GM23248 (cell line): ENCODE results near the gene TBL3. TPM values are rescaled to one million over a fixed set of nuclear protein-coding genes. Genes with fewer than 3 reads are reported as not detected.
A peak's percentile ranks its signal among the peaks of the same experiment; 100 is the strongest.

Source experiments
- DNase-seq: peaks from one replicate; pipeline ENCODE4 v3.0.0-alpha.2; 2015
- H2AFZ ChIP-seq: fragments of 200-600 bp; sonication (generic); 2 replicates; pipeline ENCODE4 v1.6.1; 2016; ENCODE audit warnings: antibody characterized with exemption
- H3F3A ChIP-seq: fragments of 200-600 bp; sonication (generic); 2 replicates; pipeline ENCODE4 v1.6.1; 2016; ENCODE audit warnings: mild to moderate bottlenecking, antibody characterized with exemption, mixed run types; ENCODE audit not compliant: insufficient read depth
- H3K27ac ChIP-seq: fragments of 200-600 bp; sonication (generic); 2 replicates; pipeline ENCODE4 v1.5.1; 2016; ENCODE audit warnings: mild to moderate bottlenecking
- H3K27me3 ChIP-seq: fragments of 200-600 bp; sonication (generic); replicated peaks from 2 replicates; pipeline ENCODE4 v1.6.1; 2016; ENCODE audit warnings: mild to moderate bottlenecking; ENCODE audit not compliant: insufficient read depth
- H3K36me3 ChIP-seq: fragments of 200-600 bp; sonication (generic); 2 replicates; pipeline ENCODE4 v1.6.1; 2016; ENCODE audit warnings: low read depth, mild to moderate bottlenecking
- H3K4me1 ChIP-seq: fragments of 200-600 bp; sonication (generic); 2 replicates; pipeline ENCODE4 v1.6.1; 2016; ENCODE audit warnings: mild to moderate bottlenecking; ENCODE audit not compliant: insufficient read depth
- H3K4me2 ChIP-seq: fragments of 200-600 bp; sonication (generic); one replicate; pipeline ENCODE4 v1.6.1; 2016; ENCODE audit warnings: mild to moderate bottlenecking; ENCODE audit not compliant: unreplicated experiment
- H3K4me3 ChIP-seq: fragments of 200-600 bp; sonication (generic); 2 replicates; pipeline ENCODE4 v1.5.1; 2016; ENCODE audit warnings: mild to moderate bottlenecking
- H3K79me2 ChIP-seq: fragments of 200-600 bp; sonication (generic); 2 replicates; pipeline ENCODE4 v1.6.1; 2016; ENCODE audit warnings: mild to moderate bottlenecking; ENCODE audit not compliant: insufficient read depth
- H3K9ac ChIP-seq: fragments of 200-600 bp; sonication (generic); 2 replicates; pipeline ENCODE4 v1.6.1; 2016; ENCODE audit warnings: mild to moderate bottlenecking
- H3K9me2 ChIP-seq: fragments of 200-600 bp; sonication (generic); 2 replicates; pipeline ENCODE4 v1.6.1; 2016; ENCODE audit warnings: mixed run types, mild to moderate bottlenecking, moderate library complexity; ENCODE audit not compliant: insufficient read depth
- H3K9me3 ChIP-seq: fragments of 200-600 bp; sonication (generic); one replicate; pipeline ENCODE4 v1.6.1; 2017; ENCODE audit warnings: low read depth
- H4K20me1 ChIP-seq: fragments of 200-600 bp; sonication (generic); 2 replicates; pipeline ENCODE4 v1.6.0; 2016; ENCODE audit not compliant: insufficient read depth
- EZH2 ChIP-seq: fragments of 200-600 bp; sonication (generic); IDR thresholded peaks from 2 replicates; pipeline ENCODE4 v1.6.1; 2018; ENCODE audit warnings: antibody characterized with exemption, mild to moderate bottlenecking; ENCODE audit not compliant: insufficient read depth, poor library complexity, severe bottlenecking
- EZH2phosphoT487 ChIP-seq: fragments of 200-600 bp; sonication (generic); IDR thresholded peaks from 2 replicates; pipeline ENCODE4 v1.6.1; 2018; ENCODE audit warnings: antibody characterized with exemption, moderate library complexity, mild to moderate bottlenecking, low read depth; ENCODE audit not compliant: insufficient read depth
- WGBS, 2 experiments: methylation state at CpG; one replicate each; pipeline ENCODE4 v1.1.6; 2015 to 2017; ENCODE audit warnings: low lambda C conversion rate in 2 of 2, low coverage in 1 of 2; ENCODE audit errors: missing lambda C conversion rate in 2 of 2; 5-methylcytosine and 5-hydroxymethylcytosine counted together
- in situ Hi-C: fragments of 300-500 bp; cut with MboI; formaldehyde crosslinking; loops from 2 replicates; pipeline ENCODE4 v1.15.0; 2020
- polyA plus RNA-seq: library from polyadenylated mRNA; unstranded; fragments of >200 nt; fragmentation: Nextera tagmentation; extraction: Ambion mirVana; gene quantifications from 2 replicates; pipeline ENCODE4 v1.2.1, GENCODE V29; 2016
- total RNA-seq: library from RNA; depleted of rRNA; stranded (reverse); fragments of >200 nt; shearing (Covaris generic); gene quantifications from 2 replicates; pipeline ENCODE4 v1.2.3, GENCODE V29; 2014

TBL3 gene
- total and polyA plus RNA-seq, 2 experiments from 2014 or later, result 43.7 to 46.8 TPM

- peaks cover 46% of the 10 kb centered on the region for H3F3A ChIP-seq
- H3K9me3 ChIP-seq, result no peaks in the 10 kb centered on the region
- in situ Hi-C loops, result no loop called here
- H3K4me1 ChIP-seq, result peaks cover 24% of the 10 kb centered on the region
- peak overlapping the region; percentile 44 for H3K9ac ChIP-seq
- H3K27ac ChIP-seq, result peak overlapping the region; percentile 67
- peak; percentile 82 for DNase-seq
- H4K20me1 ChIP-seq, result no peaks in the 10 kb centered on the region; the same call in 1 of the 2 replicates
- no peaks in the 10 kb centered on the region for H3K27me3 ChIP-seq
- peak overlapping the region; percentile 20 for H3K4me2 ChIP-seq
- H3K4me3 ChIP-seq, result no peak overlapping the region
- TF ChIP-seq EZH2 (no peak), EZH2phosphoT487 (no peak)
- H3K79me2 ChIP-seq, result peaks cover 27% of the 10 kb centered on the region
- peaks cover 20% of the 10 kb centered on the region for H3K36me3 ChIP-seq
- H3K9me2 ChIP-seq, result no peaks in the 10 kb centered on the region
- H2AFZ ChIP-seq, result no peak overlapping the region
- 20 to 22% methylated on average over 24 to 26 of the region's 26 CpGs for WGBS, 2 experiments
Measured at GRCh38 chr16:1997494-1998359, 25.9 kb downstream of the TBL3 start.

DNA sequence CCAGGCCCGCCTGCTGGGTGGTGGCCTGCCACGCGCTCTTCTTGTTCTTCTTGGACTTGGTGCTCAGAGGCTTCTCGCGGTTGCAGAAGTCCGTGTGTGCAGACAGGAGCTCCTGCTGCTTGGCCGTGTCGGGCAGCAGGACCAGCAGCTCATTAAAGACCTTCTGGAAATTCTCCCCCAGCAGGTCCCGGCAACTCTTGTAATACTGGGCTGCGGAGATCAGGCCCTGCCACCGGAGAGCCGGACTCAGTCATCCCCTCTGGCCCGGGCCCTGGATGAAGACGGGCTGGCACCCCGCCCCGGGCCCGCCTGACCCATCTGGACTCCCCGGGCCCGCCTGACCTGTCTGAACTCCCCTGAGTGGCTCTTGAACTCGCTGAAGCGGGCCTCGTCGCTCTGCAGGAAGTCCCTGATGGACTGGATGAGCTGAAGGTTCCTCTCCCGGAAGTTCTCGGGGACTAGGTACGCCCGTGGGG is 26.5 kb downstream of the TBL3 start:
- peak overlapping the region; percentile 67 for H3K27ac ChIP-seq
- no peak overlapping the region for H3K4me3 ChIP-seq
- H4K20me1 ChIP-seq, result no peaks in the 10 kb centered on the region; the same call in 1 of the 2 replicates
- in situ Hi-C loops, result no loop called here
- no peak overlapping the region for H2AFZ ChIP-seq
- DNase-seq, result no peak
- H3K27me3 ChIP-seq, result no peaks in the 10 kb centered on the region
- WGBS, 2 experiments, result 79 to 86% methylated on average over 24 to 27 of the region's 27 CpGs
- peaks cover 43% of the 10 kb centered on the region for H3F3A ChIP-seq
- H3K4me1 ChIP-seq, result peaks cover 24% of the 10 kb centered on the region
- no peak overlapping the region for H3K4me2 ChIP-seq
- H3K36me3 ChIP-seq, result peaks cover 20% of the 10 kb centered on the region
- peak overlapping the region; percentile 44 for H3K9ac ChIP-seq
- no peak for TF ChIP-seq EZH2
- no peak for TF ChIP-seq EZH2phosphoT487
- H3K9me3 ChIP-seq, result no peaks in the 10 kb centered on the region
- H3K9me2 ChIP-seq, result no peaks in the 10 kb centered on the region
- peaks cover 34% of the 10 kb centered on the region for H3K79me2 ChIP-seq

DNA sequence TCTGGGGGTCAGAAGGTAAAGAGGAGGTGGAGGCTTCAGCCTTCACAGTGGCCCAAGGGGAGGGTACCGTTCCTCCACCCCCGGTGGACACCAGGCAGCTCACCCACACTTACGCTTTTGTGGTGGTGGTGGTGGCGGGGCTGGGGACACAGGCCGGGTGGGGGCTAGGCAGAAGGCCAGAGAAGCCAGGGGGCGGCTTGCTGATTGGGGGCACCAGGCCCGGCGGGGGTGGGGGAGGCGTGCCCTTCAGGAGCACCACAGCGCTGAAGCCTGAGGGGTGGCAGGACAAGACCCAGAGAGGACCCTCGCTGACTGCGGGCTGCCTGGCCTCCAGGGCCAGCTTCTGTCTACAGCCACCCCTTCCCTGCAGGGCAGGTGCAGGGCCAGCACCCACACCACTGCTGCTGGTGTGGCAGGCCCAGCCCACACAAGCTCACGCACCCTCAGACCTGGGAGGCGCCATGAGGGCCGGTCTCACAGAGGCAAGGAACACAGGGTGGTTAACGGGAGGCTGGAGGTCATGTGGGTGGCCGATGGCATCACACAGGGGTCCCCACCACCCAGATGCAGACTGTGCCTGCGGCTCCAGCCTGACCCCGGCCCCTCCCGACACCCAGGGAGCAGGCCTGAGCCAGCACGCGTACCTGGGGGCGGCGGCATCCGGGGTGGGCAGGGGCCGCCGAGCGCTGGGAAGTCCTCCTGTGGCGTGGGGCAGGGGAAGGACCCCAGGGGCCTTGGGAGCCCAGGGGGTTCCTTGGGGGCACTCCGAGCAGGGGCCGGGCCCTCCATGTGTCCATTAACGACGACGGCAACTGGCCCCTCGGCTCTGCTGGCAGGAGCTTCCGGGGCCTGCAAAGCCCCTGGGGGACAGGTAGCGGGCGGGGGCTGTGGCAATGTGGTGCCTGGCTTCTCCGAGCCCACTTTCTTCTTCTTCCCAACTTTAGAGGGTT is 27.3 kb downstream of the TBL3 start:
- TF ChIP-seq EZH2, result no peak
- TF ChIP-seq EZH2phosphoT487, result no peak
- H3K4me1 ChIP-seq, result peaks cover 27% of the 10 kb centered on the region

More for the DNA sequence above, 27.3 kb downstream of the TBL3 start:
- Histone ChIP-seq H3K79me2 (peaks cover 41% of the 10 kb centered on the region), H3K4me2 (no peak overlapping the region), H3K27ac (no peak overlapping the region), H3K9me3 (no peaks in the 10 kb centered on the region), H3K27me3 (no peaks in the 10 kb centered on the region), H3K4me3 (no peak overlapping the region), H3F3A (peaks cover 37% of the 10 kb centered on the region), H3K36me3 (peaks cover 20% of the 10 kb centered on the region), H3K9ac (no peak overlapping the region), H4K20me1 (no peaks in the 10 kb centered on the region; the same call in 1 of the 2 replicates), H2AFZ (no peak overlapping the region), H3K9me2 (no peaks in the 10 kb centered on the region)
- in situ Hi-C loops, result no loop called here
- 97 to 100% methylated on average over 11 to 39 of the region's 39 CpGs for WGBS, 2 experiments
- no peak for DNase-seq
